GOT3 (cell line): ENCODE data around the gene ZMYM3.

Source experiments
- DNase-seq: peaks from one replicate; lab custom pipeline; 2025; ENCODE audit warnings: mixed read lengths; lab: John Stamatoyannopoulos, UW

ZMYM3 gene

GRCh38 chrX:71214152-71214551 is 39.8 kb downstream of the ZMYM3 start:
- DNase-seq = no peak

- DNase-seq = no peak
Observed at GRCh38 chrX:71212536-71212935, 41.4 kb downstream of the ZMYM3 start.

- DNase-seq = no peak
Observed at GRCh38 chrX:71210816-71211215, 43.1 kb downstream of the ZMYM3 start.

GRCh38 chrX:71199252-71200008 is 54.5 kb downstream of the ZMYM3 start:
- no peak for DNase-seq

GRCh38 chrX:71198066-71198465 is 55.9 kb downstream of the ZMYM3 start:
- DNase-seq = no peak

GRCh38 chrX:71195964-71196649 is 57.8 kb downstream of the ZMYM3 start:
- no peak for DNase-seq

GRCh38 chrX:71191248-71191647 is 62.7 kb downstream of the ZMYM3 start:
- DNase-seq = no peak
